DOHH2 (cell line): ENCODE measurements around the gene CIAO2B.

Experiments
- H3F3A ChIP-seq: fragments of 200-600 bp; sonication (generic), shearing (Covaris generic); 2 replicates; pipeline ENCODE4 v1.6.0; 2016; ENCODE audit warnings: antibody characterized with exemption, mild to moderate bottlenecking; ENCODE audit not compliant: control insufficient read depth, insufficient read depth
- H3K27ac ChIP-seq: fragments of 200-600 bp; sonication (generic); 2 replicates; pipeline ENCODE4 v1.5.1; 2014; ENCODE audit warnings: low read depth, mild to moderate bottlenecking, low read length, moderate library complexity
- H3K27me3 ChIP-seq: fragments of 200-600 bp; sonication (generic); 2 replicates; pipeline ENCODE4 v1.6.1; 2014; ENCODE audit warnings: mild to moderate bottlenecking, low read length, mixed read lengths; ENCODE audit not compliant: control insufficient read depth
- H3K36me3 ChIP-seq: fragments of 200-600 bp; sonication (generic); 2 replicates; pipeline ENCODE4 v1.6.1; 2014; ENCODE audit warnings: mild to moderate bottlenecking, low read length, moderate library complexity, mixed read lengths; ENCODE audit not compliant: control insufficient read depth
- H3K4me1 ChIP-seq: fragments of 200-600 bp; sonication (generic); 2 replicates; pipeline ENCODE4 v1.6.1; 2014; ENCODE audit warnings: mild to moderate bottlenecking, low read length, mixed read lengths; ENCODE audit not compliant: control insufficient read depth
- H3K4me2 ChIP-seq: fragments of 200-600 bp; sonication (generic); 2 replicates; pipeline ENCODE4 v1.6.0; 2014; ENCODE audit warnings: mild to moderate bottlenecking, low read length, moderate library complexity
- H3K4me3 ChIP-seq: fragments of 200-600 bp; sonication (generic); 2 replicates; pipeline ENCODE4 v1.5.1; 2014; ENCODE audit warnings: mild to moderate bottlenecking, low read length, mixed read lengths
- H3K79me2 ChIP-seq: fragments of 200-600 bp; sonication (generic); 2 replicates; pipeline ENCODE4 v1.6.1; 2014; ENCODE audit warnings: mild to moderate bottlenecking, low read length, mixed read lengths; ENCODE audit not compliant: control insufficient read depth
- H3K9me2 ChIP-seq: fragments of 200-600 bp; sonication (generic); replicated peaks from 2 replicates; pipeline ENCODE4 v1.6.1; 2014; ENCODE audit warnings: mild to moderate bottlenecking, low read length, mixed read lengths; ENCODE audit not compliant: control insufficient read depth
- H3K9me3 ChIP-seq: fragments of 200-600 bp; sonication (generic); 2 replicates; pipeline ENCODE4 v1.6.1; 2014; ENCODE audit warnings: antibody characterized with exemption, low read length, mixed read lengths; ENCODE audit not compliant: control insufficient read depth, insufficient read depth
- H4K20me1 ChIP-seq: fragments of 200-600 bp; sonication (generic); 2 replicates; pipeline ENCODE4 v1.6.0; 2014; ENCODE audit warnings: low read depth, mild to moderate bottlenecking, antibody characterized with exemption, low read length, moderate library complexity; ENCODE audit not compliant: control insufficient read depth, insufficient read depth
- EZH2phosphoT487 ChIP-seq: fragments of 200-600 bp; sonication (generic); IDR thresholded peaks from 2 replicates; pipeline ENCODE4 v1.6.1; 2017; ENCODE audit warnings: borderline replicate concordance, mild to moderate bottlenecking, antibody characterized with exemption, low read length, moderate library complexity, mixed read lengths
- TF ChIP-seq, protein P1 (sequence below): fragments of 200-600 bp; sonication (generic); IDR thresholded peaks from one replicate; pipeline ENCODE4 v1.5.1; 2014; ENCODE audit warnings: antibody characterized with exemption, mild to moderate bottlenecking, low read depth, low read length; ENCODE audit not compliant: poor library complexity, severe bottlenecking

The CIAO2B gene

DNA sequence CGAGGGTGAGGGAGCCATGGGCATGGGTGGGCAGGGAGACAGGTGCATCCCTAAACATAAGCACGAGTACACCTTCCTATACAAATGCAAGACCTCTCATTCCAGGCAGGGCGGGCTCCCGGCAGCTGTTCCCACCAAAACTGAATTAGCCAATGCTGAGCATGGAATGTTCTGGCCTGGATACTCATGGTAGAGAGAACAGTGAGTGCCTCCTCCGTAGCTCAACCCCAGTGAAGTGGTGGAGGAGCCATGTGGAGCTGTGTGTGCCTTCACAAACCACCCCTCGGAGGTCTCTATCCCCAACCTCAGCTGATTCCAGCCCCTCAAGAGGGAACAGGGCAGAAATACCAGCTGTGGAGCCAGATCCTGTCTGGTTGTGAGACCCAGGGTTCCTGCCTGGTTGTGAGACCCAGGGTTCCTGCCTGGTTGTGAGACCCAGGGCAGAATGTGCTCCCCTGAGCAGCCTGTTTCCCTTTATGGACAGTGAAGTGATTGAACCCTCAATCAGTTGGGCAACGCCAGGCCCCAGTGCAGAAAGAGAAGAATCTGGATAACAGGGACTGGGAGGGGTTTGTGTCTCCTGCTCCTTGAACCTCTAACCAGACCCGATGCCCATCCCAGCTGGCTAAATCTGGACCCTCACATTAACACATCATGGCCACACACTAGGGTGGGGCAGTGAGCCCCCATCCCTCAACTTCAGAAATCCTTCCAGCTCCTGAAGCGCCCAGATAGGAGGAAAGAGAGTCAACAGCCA is 13.1 kb downstream of the CIAO2B start:
- no peaks in the 10 kb centered on the region for H3K9me3 ChIP-seq
- no peaks in the 10 kb centered on the region for H3K9me2 ChIP-seq
- no peak overlapping the region for H3K4me2 ChIP-seq
- no peaks in the 10 kb centered on the region for H3K36me3 ChIP-seq
- TF ChIP-seq, protein P1, sequence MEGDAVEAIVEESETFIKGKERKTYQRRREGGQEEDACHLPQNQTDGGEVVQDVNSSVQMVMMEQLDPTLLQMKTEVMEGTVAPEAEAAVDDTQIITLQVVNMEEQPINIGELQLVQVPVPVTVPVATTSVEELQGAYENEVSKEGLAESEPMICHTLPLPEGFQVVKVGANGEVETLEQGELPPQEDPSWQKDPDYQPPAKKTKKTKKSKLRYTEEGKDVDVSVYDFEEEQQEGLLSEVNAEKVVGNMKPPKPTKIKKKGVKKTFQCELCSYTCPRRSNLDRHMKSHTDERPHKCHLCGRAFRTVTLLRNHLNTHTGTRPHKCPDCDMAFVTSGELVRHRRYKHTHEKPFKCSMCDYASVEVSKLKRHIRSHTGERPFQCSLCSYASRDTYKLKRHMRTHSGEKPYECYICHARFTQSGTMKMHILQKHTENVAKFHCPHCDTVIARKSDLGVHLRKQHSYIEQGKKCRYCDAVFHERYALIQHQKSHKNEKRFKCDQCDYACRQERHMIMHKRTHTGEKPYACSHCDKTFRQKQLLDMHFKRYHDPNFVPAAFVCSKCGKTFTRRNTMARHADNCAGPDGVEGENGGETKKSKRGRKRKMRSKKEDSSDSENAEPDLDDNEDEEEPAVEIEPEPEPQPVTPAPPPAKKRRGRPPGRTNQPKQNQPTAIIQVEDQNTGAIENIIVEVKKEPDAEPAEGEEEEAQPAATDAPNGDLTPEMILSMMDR: no peak
- no peak for TF ChIP-seq EZH2phosphoT487
- peaks cover 41% of the 10 kb centered on the region for H3K27me3 ChIP-seq
- no peaks in the 10 kb centered on the region for H4K20me1 ChIP-seq
- no peak overlapping the region for H3K27ac ChIP-seq
- no peak overlapping the region for H3K4me3 ChIP-seq
- no peaks in the 10 kb centered on the region for H3K4me1 ChIP-seq
- no peaks in the 10 kb centered on the region for H3K79me2 ChIP-seq
- no peaks in the 10 kb centered on the region for H3F3A ChIP-seq

DNA sequence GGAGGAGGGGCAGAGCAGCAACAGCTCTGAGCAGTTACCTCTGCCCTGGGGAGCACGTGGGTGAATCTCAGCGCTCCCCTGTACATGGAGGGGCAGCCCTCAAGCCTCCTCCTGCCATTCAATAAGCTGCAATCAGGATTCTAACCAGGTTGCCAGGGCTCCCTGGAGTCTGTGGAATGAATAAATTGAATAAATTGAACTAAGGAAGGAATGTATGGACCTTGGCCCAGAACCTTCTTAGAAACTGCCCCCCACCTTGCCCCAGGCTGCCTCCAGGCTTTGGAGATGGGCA is 14.0 kb downstream of the CIAO2B start:
- Histone ChIP-seq H3K27me3 (peaks cover 32% of the 10 kb centered on the region), H3K4me2 (no peak overlapping the region), H3K9me2 (no peaks in the 10 kb centered on the region), H3K4me1 (no peaks in the 10 kb centered on the region), H3K27ac (no peak overlapping the region), H3K36me3 (no peaks in the 10 kb centered on the region), H3F3A (no peaks in the 10 kb centered on the region), H3K4me3 (no peak overlapping the region), H4K20me1 (no peaks in the 10 kb centered on the region), H3K79me2 (no peaks in the 10 kb centered on the region), H3K9me3 (no peaks in the 10 kb centered on the region)
- TF ChIP-seq EZH2phosphoT487: no peak
- TF ChIP-seq, protein P1: no peak

DNA sequence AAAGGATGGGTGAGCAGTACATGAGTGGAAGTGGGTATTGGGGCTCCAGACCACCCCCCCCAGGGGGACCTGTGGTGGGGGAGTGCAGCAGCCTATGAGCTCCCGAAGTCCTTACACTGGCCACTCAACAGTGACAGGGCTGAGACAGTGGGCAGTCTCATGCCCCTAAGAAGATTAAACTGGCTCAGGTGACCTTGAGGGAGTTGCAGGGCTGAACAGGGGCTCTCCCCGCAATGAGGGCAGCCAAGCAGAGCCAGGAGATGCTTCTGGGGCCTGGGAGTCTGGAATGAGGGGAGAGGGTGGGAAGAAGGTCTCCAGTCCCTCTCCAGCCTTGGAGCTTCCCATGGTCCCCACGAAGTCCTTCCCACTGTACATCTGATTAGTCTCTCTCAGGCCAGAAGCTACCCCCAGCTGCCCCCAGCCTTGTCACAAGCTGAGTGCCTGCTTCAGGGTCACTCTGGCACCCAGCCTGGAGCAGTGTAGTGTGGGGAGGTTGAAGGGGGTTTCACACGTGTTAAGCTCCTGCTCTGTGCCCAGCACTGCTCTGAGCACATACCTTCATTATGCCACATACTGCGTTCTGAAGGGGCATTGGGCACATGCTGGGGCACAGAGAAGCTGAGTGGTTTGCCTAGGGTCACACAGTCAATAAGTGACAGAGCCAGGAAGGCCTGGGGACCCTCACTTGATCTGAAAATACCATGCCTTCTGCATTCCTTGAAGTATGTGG is 14.5 kb downstream of the CIAO2B start:
- Histone ChIP-seq H3K4me1 (no peaks in the 10 kb centered on the region), H3K27me3 (peaks cover 27% of the 10 kb centered on the region), H3K9me2 (no peaks in the 10 kb centered on the region), H3K79me2 (no peaks in the 10 kb centered on the region), H3K9me3 (no peaks in the 10 kb centered on the region), H3K27ac (no peak overlapping the region), H4K20me1 (no peaks in the 10 kb centered on the region), H3F3A (no peaks in the 10 kb centered on the region), H3K4me2 (no peak overlapping the region), H3K4me3 (no peak overlapping the region), H3K36me3 (no peaks in the 10 kb centered on the region)
- TF ChIP-seq, protein P1: no peak
- no peak for TF ChIP-seq EZH2phosphoT487
